ENCODE measurements around the gene TERT. TPM values are rescaled to one million over a fixed set of nuclear protein-coding genes. Genes with fewer than 3 reads are reported as not detected.

Gene TERT
- total RNA-seq, 2 experiments from 2014 or later = 156 to 198 TPM

- CTCF ChIA-PET (ENCODE audit: unreplicated experiment) = interaction anchor here (0.6 kb wide), 1 partner anchor 19 kb away, joined by 8 read pairs; no protein-coding TSS in a partner anchor
- Histone ChIP-seq H3K4me3 (ENCODE audit: low read depth, low read length, poor library complexity, severe bottlenecking) (no peak overlapping the region), H3K9me3 (ENCODE audit: low read length) (no peaks in the 10 kb centered on the region), H3K4me2 (ENCODE audit: low read length) (no peak overlapping the region), H3K36me3 (ENCODE audit: insufficient read depth, low read length) (peaks cover 96% of the 10 kb centered on the region), H3K9me2 (ENCODE audit: insufficient read depth, low read length) (no peaks in the 10 kb centered on the region), H2AFZ (ENCODE audit: low read length) (no peak overlapping the region), H3K4me1 (ENCODE audit: insufficient read depth, low read length, poor library complexity, severe bottlenecking) (no peaks in the 10 kb centered on the region), H4K20me1 (ENCODE audit: insufficient read depth, low read length) (no peaks in the 10 kb centered on the region; the same call in 1 of the 2 replicates), H3K79me2 (ENCODE audit: insufficient read depth, low read depth, low read length) (no peaks in the 10 kb centered on the region), H3K27ac (ENCODE audit: low read depth, low read length, poor library complexity, severe bottlenecking) (no peak overlapping the region)
- POLR2A ChIA-PET = no interaction called here
- TF ChIP-seq CTCF (conservative IDR thresholded peaks at IDR 0.05; ENCODE audit: low read length) (no peak), EZH2phosphoT487 (IDR thresholded peaks at IDR 0.05; ENCODE audit: borderline replicate concordance, low read depth, low read length) (no peak)
- intact Hi-C loops (cut with micrococcal nuclease; ENCODE audit: unreplicated experiment) = no loop called here
- BruUV-seq (replicated peaks) = no TSS peak
- DNase-seq (ENCODE audit: low spot score) = no peak
These were observed 29.1 kb downstream of the TERT start for GRCh38 chr5:1265461-1266455.

DNA sequence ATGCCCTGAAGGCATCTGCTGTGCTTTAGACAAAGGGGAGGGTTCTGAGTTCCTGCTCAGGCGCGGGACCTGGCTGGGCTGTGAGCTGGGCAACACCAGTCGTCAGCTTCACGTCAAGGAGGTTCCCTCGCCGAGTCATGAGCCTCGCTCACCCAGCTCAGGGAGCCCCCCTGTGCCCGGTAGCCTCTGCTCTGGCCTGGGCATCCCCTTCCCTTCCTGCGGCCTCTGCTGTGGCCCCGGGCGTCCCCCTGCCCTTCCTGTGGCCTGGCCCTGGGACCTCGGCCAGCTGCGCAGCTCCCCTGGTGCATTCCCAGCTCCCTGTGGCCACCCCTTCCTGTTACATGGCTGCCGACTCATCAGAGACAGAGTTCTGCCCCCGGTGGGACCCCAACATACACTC lies 29.8 kb downstream of the TERT start:
- intact Hi-C loops (cut with micrococcal nuclease; ENCODE audit: unreplicated experiment) = no loop called here
- Histone ChIP-seq H3K27ac (ENCODE audit: low read depth, low read length, poor library complexity, severe bottlenecking) (no peak overlapping the region), H3K4me2 (ENCODE audit: low read length) (no peak overlapping the region), H3K9me3 (ENCODE audit: low read length) (no peaks in the 10 kb centered on the region), H3K4me1 (ENCODE audit: insufficient read depth, low read length, poor library complexity, severe bottlenecking) (no peaks in the 10 kb centered on the region), H4K20me1 (ENCODE audit: insufficient read depth, low read length) (no peaks in the 10 kb centered on the region; the same call in 1 of the 2 replicates), H3K4me3 (ENCODE audit: low read depth, low read length, poor library complexity, severe bottlenecking) (no peak overlapping the region), H2AFZ (ENCODE audit: low read length) (no peak overlapping the region), H3K79me2 (ENCODE audit: insufficient read depth, low read depth, low read length) (no peaks in the 10 kb centered on the region), H3K36me3 (ENCODE audit: insufficient read depth, low read length) (peaks cover 97% of the 10 kb centered on the region), H3K9me2 (ENCODE audit: insufficient read depth, low read length) (no peaks in the 10 kb centered on the region)
- ChIA-PET POLR2A (no interaction called here), CTCF (ENCODE audit: unreplicated experiment) (no interaction called here)
- no TSS peak for BruUV-seq (replicated peaks)
- DNase-seq (ENCODE audit: low spot score) = no peak
- TF ChIP-seq EZH2phosphoT487 (IDR thresholded peaks at IDR 0.05; ENCODE audit: borderline replicate concordance, low read depth, low read length) (no peak), CTCF (conservative IDR thresholded peaks at IDR 0.05; ENCODE audit: low read length) (no peak)

GRCh38 chr5:1264211-1264610 lies 30.7 kb downstream of the TERT start:
- BruUV-seq (replicated peaks) = no TSS peak
- no peak overlapping the region for H2AFZ ChIP-seq (ENCODE audit: low read length)
- no peaks in the 10 kb centered on the region for H3K79me2 ChIP-seq (ENCODE audit: insufficient read depth, low read depth, low read length)
- no peak overlapping the region for H3K4me2 ChIP-seq (ENCODE audit: low read length)
- H3K9me2 ChIP-seq (ENCODE audit: insufficient read depth, low read length) = no peaks in the 10 kb centered on the region
- ChIA-PET POLR2A (no interaction called here), CTCF (ENCODE audit: unreplicated experiment) (no interaction called here)
- TF ChIP-seq EZH2phosphoT487 (IDR thresholded peaks at IDR 0.05; ENCODE audit: borderline replicate concordance, low read depth, low read length) = no peak
- no peak for TF ChIP-seq CTCF (conservative IDR thresholded peaks at IDR 0.05; ENCODE audit: low read length)
- peaks cover 94% of the 10 kb centered on the region for H3K36me3 ChIP-seq (ENCODE audit: insufficient read depth, low read length)
- H3K4me3 ChIP-seq (ENCODE audit: low read depth, low read length, poor library complexity, severe bottlenecking) = no peak overlapping the region
- H3K4me1 ChIP-seq (ENCODE audit: insufficient read depth, low read length, poor library complexity, severe bottlenecking) = no peaks in the 10 kb centered on the region
- DNase-seq (ENCODE audit: low spot score) = no peak
- intact Hi-C loops (cut with micrococcal nuclease; ENCODE audit: unreplicated experiment) = loop anchor here (5.0 kb wide), 1 partner anchor 53 kb away; no protein-coding TSS in a partner anchor
- no peak overlapping the region for H3K27ac ChIP-seq (ENCODE audit: low read depth, low read length, poor library complexity, severe bottlenecking)
- no peaks in the 10 kb centered on the region for H3K9me3 ChIP-seq (ENCODE audit: low read length)
- H4K20me1 ChIP-seq (ENCODE audit: insufficient read depth, low read length) = no peaks in the 10 kb centered on the region; the same call in 1 of the 2 replicates
